ENCODE measurements around the gene AVPR1A.
A peak's percentile ranks its signal among the peaks of the same experiment; 100 is the strongest.

AVPR1A gene

GRCh38 chr12:63093711-63094110, 57.3 kb downstream of the AVPR1A start:
- peak; percentile 6 for DNase-seq

GRCh38 chr12:63093084-63093483, 57.9 kb downstream of the AVPR1A start:
- DNase-seq: no peak
